HepG2 (cell line): Measurements from ENCODE around the gene MYO5A. TPM values are rescaled to one million over a fixed set of nuclear protein-coding genes. Genes with fewer than 3 reads are reported as not detected.
A peak's percentile ranks its signal among the peaks of the same experiment; 100 is the strongest.

Experiments
- ATF5 ChIP-seq: sonication (generic); formaldehyde crosslinking; IDR thresholded peaks from 2 replicates; pipeline ENCODE4 v1.4.0; 2020; ENCODE audit warnings: mild to moderate bottlenecking, low read depth, missing genetic modification reagents
- BATF2 ChIP-seq: sonication (generic); formaldehyde crosslinking; IDR thresholded peaks from 2 replicates; pipeline ENCODE4 v1.8.0; 2022; ENCODE audit warnings: mild to moderate bottlenecking, missing genetic modification reagents, moderate library complexity
- CERS6 ChIP-seq: sonication (generic); formaldehyde crosslinking; IDR thresholded peaks from 2 replicates; pipeline ENCODE4 v1.5.0; 2020; ENCODE audit warnings: missing genetic modification reagents
- E2F2 ChIP-seq: sonication (generic); formaldehyde crosslinking; IDR thresholded peaks from 2 replicates; pipeline ENCODE4 v1.4.0; 2020; ENCODE audit warnings: missing genetic modification reagents, borderline replicate concordance
- FLYWCH1 ChIP-seq: sonication (generic); formaldehyde crosslinking; IDR thresholded peaks from 2 replicates; pipeline ENCODE4 v1.8.1; 2023; ENCODE audit warnings: mild to moderate bottlenecking, missing genetic modification reagents
- HES4 ChIP-seq: sonication (generic); formaldehyde crosslinking; IDR thresholded peaks from 2 replicates; pipeline ENCODE4 v1.9.0; 2021; ENCODE audit warnings: mild to moderate bottlenecking, missing genetic modification reagents, borderline replicate concordance
- NBN ChIP-seq: fragments of 450-650 bp; conservative IDR thresholded peaks from 2 replicates; pipeline ENCODE4 v1.6.1; 2017
- NCOA1 ChIP-seq: sonication (generic); formaldehyde crosslinking; IDR thresholded peaks from 2 replicates; pipeline ENCODE4 v1.9.0; 2021; ENCODE audit warnings: missing genetic modification reagents
- POGZ ChIP-seq: sonication (generic); formaldehyde crosslinking; IDR thresholded peaks from 2 replicates; pipeline ENCODE4 v1.4.0; 2020; ENCODE audit warnings: mild to moderate bottlenecking, missing genetic modification reagents
- SNRNP70 ChIP-seq: fragments of 200-400 bp; formaldehyde crosslinking; IDR thresholded peaks from 2 replicates; pipeline ENCODE4 v1.6.1; 2017; ENCODE audit warnings: mild to moderate bottlenecking, low read depth, low read length, moderate library complexity
- U2AF1 ChIP-seq: fragments of 200-400 bp; formaldehyde crosslinking; optimal IDR thresholded peaks from 2 replicates; pipeline ENCODE3; 2017; ENCODE audit warnings: mild to moderate bottlenecking, low read depth, low read length
- ZBED4 ChIP-seq: sonication (generic); formaldehyde crosslinking; IDR thresholded peaks from 2 replicates; pipeline ENCODE4 v1.4.0; 2020; ENCODE audit warnings: missing genetic modification reagents, borderline replicate concordance
- ZEB1 ChIP-seq: IDR thresholded peaks from 2 replicates; pipeline ENCODE4 v1.6.1; 2012; ENCODE audit warnings: mild to moderate bottlenecking, low read depth, inconsistent platforms; ENCODE audit not compliant: insufficient replicate concordance
- ZFY ChIP-seq: sonication (generic); formaldehyde crosslinking; IDR thresholded peaks from 2 replicates; pipeline ENCODE4 v1.4.0; 2020; ENCODE audit warnings: missing genetic modification reagents
- ZKSCAN8 ChIP-seq: IDR thresholded peaks from 2 replicates; pipeline ENCODE4 v1.6.1; 2016; ENCODE audit warnings: borderline replicate concordance, missing genetic modification reagents, missing compliant biosample characterization
- ZNF274 ChIP-seq: sonication (generic); formaldehyde crosslinking; IDR thresholded peaks from 2 replicates; pipeline ENCODE4 v1.5.1; 2020; ENCODE audit warnings: mild to moderate bottlenecking, missing genetic modification reagents
- ZNF451 ChIP-seq: sonication (generic); formaldehyde crosslinking; IDR thresholded peaks from 2 replicates; pipeline ENCODE4 v1.5.0; 2020; ENCODE audit warnings: mild to moderate bottlenecking, missing genetic modification reagents
- ZNF556 ChIP-seq: sonication (generic); formaldehyde crosslinking; IDR thresholded peaks from 2 replicates; pipeline ENCODE4 v1.4.0; 2020; ENCODE audit warnings: mild to moderate bottlenecking, missing genetic modification reagents, borderline replicate concordance
- ZNF792 ChIP-seq: IDR thresholded peaks from 2 replicates; pipeline ENCODE4 v1.6.1; 2016
- ZNF83 ChIP-seq: sonication (generic); formaldehyde crosslinking; IDR thresholded peaks from 2 replicates; pipeline ENCODE4 v1.4.0; 2020; ENCODE audit warnings: missing genetic modification reagents, mild to moderate bottlenecking, borderline replicate concordance
- ZSCAN30 ChIP-seq: sonication (generic); formaldehyde crosslinking; IDR thresholded peaks from 2 replicates; pipeline ENCODE4 v1.5.0; 2020; ENCODE audit warnings: mild to moderate bottlenecking, missing genetic modification reagents
- polyA plus RNA-seq, 8 experiments: library from polyadenylated mRNA; depleted of rRNA in 3 of 8; stranded (reverse) in 7 of 8; unstranded in 1 of 8; fragments of >200 nt; fragmentation: Illumina TruSeq in 4 of 8; extraction: Trizol in 4 of 8; gene quantifications; 2 replicates each; pipeline versions ENCODE4 v1.2.1 to v1.2.3, GENCODE V29; 2011 to 2016; ENCODE audit warnings: low read depth in 4 of 8, missing spikeins in 1 of 8, mixed read lengths in 1 of 8; ENCODE audit not compliant: insufficient read depth in 1 of 8
- total RNA-seq, 5 experiments: library from RNA; depleted of rRNA; stranded (reverse); fragments of >200 nt; fragmentation: Illumina TruSeq; extraction: Trizol; gene quantifications; 2 replicates each; pipeline ENCODE4 v1.2.3, GENCODE V29; 2016; ENCODE audit warnings: low read depth in 1 of 5

Gene MYO5A
- total and polyA plus RNA-seq, 2 of the 13 experiments (the other 11 are each of a cell fraction or from before 2014, with no cell fraction given): 2.8 to 4.8 TPM

- TF ChIP-seq ATF5 (CRISPR knock-in tag) (peak; percentile 62; the same call in 1 of the 2 replicates), ZNF83 (no peak), CERS6 (CRISPR knock-in tag) (no peak), ZEB1 (no peak), ZNF556 (CRISPR knock-in tag) (peak; percentile 86), HES4 (CRISPR knock-in tag) (0 out of 2 replicates have a peak, but pooled peaks have one; percentile 30), FLYWCH1 (no peak), E2F2 (CRISPR knock-in tag) (peak; percentile 48; the same call in 1 of the 2 replicates), ZSCAN30 (CRISPR knock-in tag) (0 out of 2 replicates have a peak, but pooled peaks have one; percentile 85), ZNF451 (CRISPR knock-in tag) (peak; percentile 63; the same call in 1 of the 2 replicates), POGZ (CRISPR knock-in tag) (peak; percentile 97), ZNF274 (CRISPR knock-in tag) (no peak), NBN (no peak), ZBED4 (CRISPR knock-in tag) (peak; percentile 41; the same call in 1 of the 2 replicates), SNRNP70 (no peak), ZKSCAN8 (CRISPR knock-in tag) (peak; percentile 80; the same call in 1 of the 2 replicates), ZNF792 (CRISPR knock-in tag) (peak; percentile 80), U2AF1 (no peak), NCOA1 (0 out of 2 replicates have a peak, but pooled peaks have one; percentile 67), ZFY (CRISPR knock-in tag) (peak; percentile 77), BATF2 (CRISPR knock-in tag) (no peak)
Observed at GRCh38 chr15:52288051-52288942, 240.4 kb downstream of the MYO5A start (continued).
